ENCODE results near the gene TMEM18.

DNA sequence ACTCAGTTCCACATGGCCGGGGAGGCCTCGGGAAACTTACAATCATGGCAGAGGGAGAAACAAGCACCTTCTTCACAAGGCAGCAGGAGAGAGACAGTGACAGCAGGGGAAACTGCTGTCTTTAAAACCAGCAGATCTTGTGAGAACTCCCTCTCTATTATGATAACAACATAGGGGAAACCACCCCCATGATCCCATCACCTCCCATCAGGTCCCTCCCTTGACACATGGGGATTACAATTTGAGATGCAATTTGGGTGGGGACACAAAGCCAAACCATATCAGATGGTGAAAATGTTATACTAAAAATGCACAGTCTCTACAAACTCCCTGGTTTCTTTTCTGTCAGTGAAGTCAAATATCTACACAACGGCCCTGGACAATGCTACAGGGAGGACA is 9.2 kb downstream of the TMEM18 start:
- no peak for TF ChIP-seq POLR2A (IDR thresholded peaks at IDR 0.05)
- no peak for TF ChIP-seq POLR2AphosphoS5 (IDR thresholded peaks at IDR 0.05)
- no peak for TF ChIP-seq CTCF (IDR thresholded peaks at IDR 0.05)

All from transverse colon (tissue), 4 donors.